Esophagus squamous epithelium (tissue), 4 donors: ENCODE measurements around the gene SLC25A51.

Source experiments
- POLR2A ChIP-seq, 4 donors: fragments of 450-650 bp; IDR thresholded peaks; one replicate each; pipeline ENCODE4 v1.6.1; 2017; ENCODE audit warnings: antibody characterized with exemption in 4 of 4, mild to moderate bottlenecking in 4 of 4, moderate library complexity in 3 of 4
- TF ChIP-seq, protein P1 (sequence below), 6 experiments: fragments of 450-650 bp in 4 of 6; fragments of 200-600 bp in 2 of 6; sonication (generic) in 2 of 6; IDR thresholded peaks; one replicate each; pipeline ENCODE4 v1.5.1; 2016 to 2019; ENCODE audit warnings: antibody characterized with exemption in 6 of 6, mild to moderate bottlenecking in 4 of 6, moderate library complexity in 4 of 6

- TF ChIP-seq, protein P1, sequence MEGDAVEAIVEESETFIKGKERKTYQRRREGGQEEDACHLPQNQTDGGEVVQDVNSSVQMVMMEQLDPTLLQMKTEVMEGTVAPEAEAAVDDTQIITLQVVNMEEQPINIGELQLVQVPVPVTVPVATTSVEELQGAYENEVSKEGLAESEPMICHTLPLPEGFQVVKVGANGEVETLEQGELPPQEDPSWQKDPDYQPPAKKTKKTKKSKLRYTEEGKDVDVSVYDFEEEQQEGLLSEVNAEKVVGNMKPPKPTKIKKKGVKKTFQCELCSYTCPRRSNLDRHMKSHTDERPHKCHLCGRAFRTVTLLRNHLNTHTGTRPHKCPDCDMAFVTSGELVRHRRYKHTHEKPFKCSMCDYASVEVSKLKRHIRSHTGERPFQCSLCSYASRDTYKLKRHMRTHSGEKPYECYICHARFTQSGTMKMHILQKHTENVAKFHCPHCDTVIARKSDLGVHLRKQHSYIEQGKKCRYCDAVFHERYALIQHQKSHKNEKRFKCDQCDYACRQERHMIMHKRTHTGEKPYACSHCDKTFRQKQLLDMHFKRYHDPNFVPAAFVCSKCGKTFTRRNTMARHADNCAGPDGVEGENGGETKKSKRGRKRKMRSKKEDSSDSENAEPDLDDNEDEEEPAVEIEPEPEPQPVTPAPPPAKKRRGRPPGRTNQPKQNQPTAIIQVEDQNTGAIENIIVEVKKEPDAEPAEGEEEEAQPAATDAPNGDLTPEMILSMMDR (IDR thresholded peaks at IDR 0.05), result no peak
- TF ChIP-seq POLR2A (IDR thresholded peaks at IDR 0.05), result no peak
Measured at GRCh38 chr9:37840560-37841194, 63.2 kb downstream of the SLC25A51 start.
